HG03039 (cell line): ENCODE data around the gene JARID2.

ENCODE experiments used
- ATAC-seq: cut with Tn5 transposase; IDR thresholded peaks from one replicate; pipeline ENCODE4 v1.9.1; 2021; ENCODE audit warnings: mild to moderate bottlenecking, moderate library complexity; ENCODE audit not compliant: unreplicated experiment

Gene JARID2

DNA sequence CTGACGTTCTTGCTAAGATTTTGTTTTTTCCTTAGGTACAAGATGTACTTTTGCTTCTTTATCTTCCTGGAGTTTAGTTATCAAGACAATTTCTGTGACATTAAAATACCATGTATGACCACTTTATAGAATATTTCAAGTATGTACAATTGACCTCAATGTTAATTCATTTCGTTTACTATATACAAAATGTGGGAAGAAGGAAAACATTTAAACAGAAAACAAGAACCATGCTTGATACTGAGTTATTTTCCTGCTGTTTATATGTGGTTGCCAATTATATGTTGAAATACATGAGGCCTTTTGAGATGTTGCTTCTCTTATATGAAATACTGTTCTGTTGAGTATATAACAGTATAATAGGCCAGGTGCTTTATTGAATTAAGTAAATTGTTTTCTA, 184.3 kb downstream of the JARID2 start:
- ATAC-seq = no peak

- ATAC-seq = no peak
Measured at GRCh38 chr6:15430931-15431405, 185.1 kb downstream of the JARID2 start.

GRCh38 chr6:15431762-15432483, 186.1 kb downstream of the JARID2 start:
- no peak for ATAC-seq

DNA sequence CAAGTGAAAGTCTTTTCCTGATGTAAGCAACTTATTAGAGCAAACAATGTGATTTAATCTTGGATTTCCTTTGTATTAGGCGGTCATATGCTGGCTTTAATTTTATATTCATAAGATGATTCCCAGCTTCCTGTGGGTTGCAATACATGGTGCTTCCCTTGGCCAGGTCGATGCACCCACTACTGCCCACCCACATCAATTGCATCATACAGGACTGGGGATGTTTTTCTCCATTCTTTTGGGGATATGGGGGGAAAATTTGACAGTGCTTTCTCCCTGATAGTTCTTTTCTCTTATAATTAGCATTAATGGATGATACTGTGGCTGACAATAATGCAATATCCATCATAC, 187.6 kb downstream of the JARID2 start:
- ATAC-seq = no peak

- no peak for ATAC-seq
Measured at GRCh38 chr6:15434263-15434662, 188.4 kb downstream of the JARID2 start.

DNA sequence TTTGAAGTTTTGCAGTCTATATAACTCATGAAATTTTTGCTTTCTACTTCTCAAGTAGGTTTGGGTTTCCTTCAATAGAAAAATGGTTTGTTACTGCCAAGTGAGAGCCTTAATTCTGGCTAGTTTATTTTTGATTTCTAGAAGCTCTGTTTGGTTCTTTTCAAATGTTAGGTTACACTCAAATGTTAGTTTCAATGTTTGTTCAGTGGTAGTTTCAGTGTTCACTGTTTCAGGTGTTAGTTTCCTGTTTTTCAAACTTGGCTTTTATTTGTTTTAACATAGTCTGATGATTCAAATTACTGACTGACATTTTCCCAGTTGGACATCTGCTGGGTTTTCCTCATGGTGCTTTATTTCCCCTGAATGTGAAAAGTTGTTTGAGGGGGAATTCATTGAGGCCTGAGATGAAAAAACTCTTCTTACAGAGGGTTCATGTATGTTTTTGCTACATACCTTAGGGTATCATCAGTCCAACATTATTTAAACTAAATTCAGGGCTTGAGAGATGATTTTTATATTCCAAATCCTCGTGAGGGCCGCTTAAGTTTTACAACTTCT, 189.0 kb downstream of the JARID2 start:
- no peak for ATAC-seq

- ATAC-seq = no peak
Measured at GRCh38 chr6:15435468-15435867, 189.6 kb downstream of the JARID2 start.

- no peak for ATAC-seq
Measured at GRCh38 chr6:15436451-15436850, 190.6 kb downstream of the JARID2 start.

GRCh38 chr6:15437090-15437635, 191.3 kb downstream of the JARID2 start:
- no peak for ATAC-seq

DNA sequence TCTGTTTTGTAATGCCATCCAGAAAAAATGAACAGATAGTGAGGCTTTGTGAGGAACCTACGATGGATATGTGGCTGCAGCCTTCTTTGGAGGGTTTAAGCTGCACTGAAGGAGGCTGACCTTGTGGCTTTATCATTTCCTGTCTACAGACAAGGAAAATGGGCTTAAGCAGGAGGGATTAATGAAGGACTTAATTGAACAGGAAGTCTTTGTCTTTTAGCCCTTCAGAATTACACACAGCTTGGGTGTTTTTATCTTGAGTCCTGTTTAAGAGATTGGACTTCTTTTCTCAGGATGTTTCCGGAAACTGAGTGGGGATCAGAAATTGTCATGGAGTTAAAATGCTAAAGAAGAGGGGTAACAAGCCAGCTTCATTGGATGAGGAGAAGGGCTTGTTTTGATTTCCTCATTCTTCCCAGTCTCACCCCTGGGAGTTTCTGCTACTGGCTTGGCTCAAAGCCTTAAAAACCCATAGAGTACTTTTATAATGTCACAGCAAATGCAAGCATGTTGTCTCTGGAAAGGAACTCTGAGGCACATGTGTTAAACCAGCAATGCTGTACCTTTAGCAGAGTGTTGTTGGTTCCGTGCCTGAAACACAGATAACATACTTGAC, 193.6 kb downstream of the JARID2 start:
- no peak for ATAC-seq

DNA sequence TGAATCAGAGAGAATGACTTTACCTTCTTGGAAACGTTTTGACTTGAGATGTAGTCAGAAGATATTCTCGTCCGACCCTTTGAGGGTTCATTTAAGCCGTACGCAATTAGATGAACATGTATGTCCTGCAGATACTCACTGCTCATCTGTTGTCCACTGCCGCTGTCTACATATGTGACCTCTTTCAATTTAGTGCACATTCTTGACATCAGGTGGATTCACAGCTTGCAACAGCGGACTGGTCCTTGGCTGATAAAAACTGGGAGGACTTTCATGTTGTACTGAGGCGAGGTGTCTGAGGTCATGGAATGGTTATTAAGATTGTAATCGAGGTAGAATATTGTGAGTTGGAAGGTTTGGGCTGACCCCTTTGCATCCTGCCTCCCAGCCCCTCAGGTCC, 194.2 kb downstream of the JARID2 start:
- no peak for ATAC-seq

DNA sequence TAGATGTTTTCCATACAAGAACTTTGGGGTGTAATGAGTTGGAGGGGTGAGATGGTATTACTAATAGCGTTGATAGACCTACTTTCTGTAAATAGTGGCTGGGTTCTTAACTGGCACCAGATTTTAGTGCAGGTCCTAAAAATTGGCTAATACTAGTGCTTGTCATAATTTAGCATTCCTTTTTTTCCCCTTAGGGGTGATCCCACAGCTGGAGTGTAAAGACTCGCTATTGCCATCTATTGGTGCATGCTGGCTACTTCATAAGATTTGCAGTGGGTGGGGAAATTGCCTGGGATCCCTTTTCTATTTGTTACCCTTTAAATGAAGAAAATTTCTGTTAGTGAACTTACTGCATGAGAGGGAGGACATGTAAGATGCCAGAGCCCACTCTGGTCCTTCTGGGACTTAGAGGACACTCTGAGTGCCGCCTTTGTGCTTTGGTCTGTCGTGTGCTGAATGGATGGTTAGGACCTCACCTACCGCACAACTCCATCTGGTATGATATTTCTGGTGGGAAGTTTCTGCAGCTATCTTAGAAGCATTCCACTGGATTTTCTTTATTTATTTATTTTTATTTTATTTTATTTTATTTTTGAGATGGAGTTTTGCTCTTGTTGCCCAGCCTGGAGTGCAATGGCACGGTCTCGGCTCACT, 195.5 kb downstream of the JARID2 start:
- no peak for ATAC-seq

GRCh38 chr6:15441981-15442380, 196.1 kb downstream of the JARID2 start:
- ATAC-seq = no peak

- no peak for ATAC-seq
Measured at GRCh38 chr6:15442467-15442866, 196.6 kb downstream of the JARID2 start.

- no peak for ATAC-seq
Measured at GRCh38 chr6:15443119-15443830, 197.4 kb downstream of the JARID2 start.

DNA sequence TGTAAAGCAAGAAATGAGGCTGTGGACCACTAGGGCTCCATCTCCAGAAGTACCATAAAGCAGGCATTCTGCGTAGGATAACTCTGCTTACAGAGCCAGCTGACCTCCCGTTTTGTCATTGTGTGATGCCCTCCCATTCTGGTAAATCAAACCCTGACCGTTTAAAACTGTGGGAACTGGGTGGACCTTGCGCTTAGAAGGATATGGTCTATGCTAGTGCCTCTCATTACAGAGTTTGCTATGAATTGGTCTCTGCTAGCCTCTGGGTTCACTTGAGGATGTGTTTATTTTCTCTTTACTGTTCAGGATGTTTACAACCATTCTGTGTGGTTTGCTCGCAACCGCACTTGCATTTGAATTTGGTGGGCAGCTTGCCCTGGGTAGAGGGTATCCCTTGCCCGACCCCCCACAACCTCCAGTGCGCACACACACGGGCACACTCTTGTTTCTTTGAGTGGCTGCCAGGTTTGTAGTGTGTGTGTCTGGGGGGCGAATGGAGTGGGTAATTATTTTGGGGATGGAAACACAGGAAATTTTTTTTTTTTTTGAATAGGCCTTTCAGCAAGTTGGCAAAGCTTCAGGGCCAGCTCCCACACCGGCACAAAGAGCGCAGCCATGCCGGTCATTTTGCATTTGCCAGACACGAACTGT, 198.3 kb downstream of the JARID2 start:
- ATAC-seq = no peak

DNA sequence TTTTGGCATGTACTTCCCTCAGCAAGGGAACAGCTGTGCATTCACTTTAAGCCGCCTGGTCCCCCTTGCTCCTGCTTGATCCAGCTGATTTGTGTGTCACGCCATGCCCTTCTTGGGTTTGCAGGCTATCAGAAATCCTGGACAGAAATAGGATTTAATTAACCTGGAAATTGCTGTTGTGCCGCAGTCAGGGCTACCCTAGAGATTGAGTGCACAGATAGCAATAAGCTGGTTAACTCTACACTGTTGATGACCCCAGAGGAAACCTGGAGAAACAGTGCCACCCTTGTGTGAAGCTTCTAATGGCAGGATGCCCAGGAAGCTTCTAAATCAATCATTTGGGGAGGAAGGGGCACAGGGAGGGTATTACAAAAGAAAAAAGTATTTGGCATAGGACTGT, 199.0 kb downstream of the JARID2 start:
- no peak for ATAC-seq

DNA sequence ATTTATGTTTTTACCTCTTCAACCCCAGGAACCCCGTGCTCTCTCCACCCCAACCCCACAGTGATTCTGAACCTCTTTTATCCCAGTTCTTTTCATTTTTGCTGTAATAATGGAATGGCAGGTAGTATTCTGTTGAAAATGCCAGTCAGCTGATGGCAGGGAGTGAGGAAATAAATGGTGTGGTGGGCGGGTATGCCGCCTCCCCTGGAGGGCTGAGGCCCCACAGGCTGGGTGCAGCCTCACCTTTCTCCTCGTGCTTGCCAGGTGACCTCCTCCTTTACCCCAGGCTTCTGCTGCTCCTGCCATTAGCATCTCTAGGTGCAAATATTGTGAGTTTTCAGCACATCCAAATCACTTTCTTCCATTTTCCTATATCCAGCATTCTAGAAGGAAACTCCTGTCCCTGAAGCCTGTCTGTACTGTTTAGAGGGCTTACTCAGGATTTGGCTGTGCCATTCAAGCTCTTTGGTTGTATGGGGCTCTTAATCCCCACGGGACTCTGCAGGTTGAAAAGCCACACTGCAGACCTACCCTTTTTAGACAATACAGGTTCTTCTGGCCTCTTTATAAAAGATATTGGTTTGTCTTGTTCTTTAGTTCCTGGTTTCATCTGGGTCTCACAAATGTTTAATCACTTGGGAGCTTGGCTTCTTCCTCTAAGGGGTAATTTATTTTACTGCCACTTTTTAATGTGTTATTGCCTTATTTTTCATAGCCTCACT, 201.8 kb downstream of the JARID2 start:
- ATAC-seq = no peak

DNA sequence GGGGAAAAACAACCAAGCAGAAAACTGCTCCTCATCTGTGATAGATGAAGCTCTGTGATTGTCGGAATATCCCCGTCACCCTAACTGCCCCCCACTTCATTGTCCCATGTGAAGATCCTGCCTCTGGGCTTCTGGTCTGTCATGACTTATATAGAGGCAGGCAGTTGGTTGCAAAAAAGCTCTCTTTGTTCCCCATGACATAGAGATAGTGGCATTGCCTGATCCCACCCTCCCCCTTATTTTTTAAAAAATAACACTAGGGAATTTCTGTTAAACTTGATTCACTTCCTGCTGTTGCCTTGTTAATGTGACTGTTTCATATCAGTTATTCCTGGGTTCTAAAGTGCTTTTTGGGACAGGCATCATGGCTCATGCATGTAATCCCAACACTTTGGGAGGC, 203.1 kb downstream of the JARID2 start:
- ATAC-seq = no peak

GRCh38 chr6:15451738-15452137, 205.9 kb downstream of the JARID2 start:
- ATAC-seq = no peak
